NCI-H2196 (cell line): ENCODE results near the gene AGPAT2.
"Not testable (repeated sequence)": the region's sequence is repeated elsewhere in the genome, so short reads cannot be mapped to it uniquely, and the experiment has no call there.

Experiments used
- DNase-seq: peaks from one replicate; lab custom pipeline; 2025; ENCODE audit not compliant: unreplicated experiment; lab: John Stamatoyannopoulos, UW

The AGPAT2 gene

GRCh38 chr9:136646827-136647711 lies 40.2 kb downstream of the AGPAT2 start:
- no peak for DNase-seq

GRCh38 chr9:136645903-136646754 lies 41.1 kb downstream of the AGPAT2 start:
- DNase-seq: no peak

GRCh38 chr9:136645352-136645902 lies 41.8 kb downstream of the AGPAT2 start:
- no peak for DNase-seq

DNA sequence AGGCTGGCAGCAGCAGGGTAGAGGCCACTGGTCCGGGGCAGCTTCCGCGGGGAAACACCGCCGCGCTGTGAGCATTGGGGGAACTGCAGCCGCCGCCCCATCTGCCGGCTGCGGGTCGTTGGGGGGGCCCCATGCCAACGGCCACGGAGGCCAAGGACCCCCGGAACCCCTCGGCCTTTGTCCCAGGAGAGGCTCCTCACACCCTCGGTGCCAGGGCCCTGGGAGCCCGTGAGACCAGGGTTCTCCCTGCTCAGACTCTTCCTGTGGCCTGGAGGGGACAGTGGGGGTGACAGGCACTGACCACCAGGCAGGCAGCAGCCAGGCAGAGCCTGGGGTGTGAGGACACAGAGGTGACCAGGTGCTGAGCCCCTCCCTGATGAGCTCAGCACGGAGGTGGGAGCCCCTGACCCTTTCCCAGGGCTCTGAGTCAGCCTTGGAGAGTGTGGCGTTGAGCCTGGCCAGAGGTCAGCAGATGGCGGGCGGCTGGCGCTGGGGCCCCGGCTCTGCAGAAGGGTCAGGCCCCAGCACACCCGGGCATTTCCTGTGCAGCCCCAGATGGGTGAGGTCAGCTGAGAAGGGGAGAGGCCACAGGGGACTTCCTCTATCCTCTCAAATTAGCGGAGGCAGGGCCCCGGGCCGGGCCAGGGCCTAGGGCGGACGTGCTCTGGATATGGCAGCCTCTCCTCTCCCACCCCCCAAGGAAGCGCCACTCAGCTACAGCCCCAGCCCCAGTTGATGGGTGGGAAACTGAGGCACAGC lies 42.5 kb downstream of the AGPAT2 start:
- no peak for DNase-seq

GRCh38 chr9:136644343-136644592 lies 43.0 kb downstream of the AGPAT2 start:
- DNase-seq: peak; percentile 83

DNA sequence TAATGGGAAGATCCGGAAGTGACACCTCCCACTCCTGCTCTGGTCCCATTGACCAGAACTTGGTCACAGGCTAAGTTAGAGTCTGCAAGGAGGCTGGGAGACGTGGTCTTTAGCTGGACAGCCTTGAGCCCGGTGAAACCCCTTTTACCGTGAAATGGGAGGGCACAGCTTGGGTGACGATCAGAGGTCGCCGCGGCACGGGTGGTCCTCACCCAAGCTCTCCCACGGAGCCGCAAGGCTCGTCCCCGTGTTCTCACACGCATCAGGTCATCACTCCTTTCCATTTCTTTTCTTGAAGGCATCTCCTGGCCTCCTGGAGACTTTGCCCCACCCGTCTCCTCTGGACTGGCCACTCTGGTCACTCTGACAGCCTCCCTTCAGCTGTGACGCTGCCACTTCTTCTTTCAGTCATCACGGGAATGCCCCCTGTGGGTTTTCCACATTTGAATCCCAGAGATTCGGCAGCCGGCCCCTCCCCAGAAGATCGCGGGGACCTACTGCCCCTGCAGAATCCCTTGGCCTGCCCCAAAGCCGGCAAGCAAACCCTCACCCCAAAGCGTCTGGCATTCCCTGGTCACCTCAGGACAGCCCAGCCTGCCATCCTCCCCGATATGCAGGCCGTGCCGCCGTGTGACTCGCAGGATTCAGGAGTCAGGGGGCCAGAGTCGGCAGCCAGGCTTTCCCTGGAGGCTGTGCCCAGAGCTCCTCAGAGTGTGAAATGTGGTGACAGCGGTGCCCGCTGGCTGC lies 43.5 kb downstream of the AGPAT2 start:
- no peak for DNase-seq

DNA sequence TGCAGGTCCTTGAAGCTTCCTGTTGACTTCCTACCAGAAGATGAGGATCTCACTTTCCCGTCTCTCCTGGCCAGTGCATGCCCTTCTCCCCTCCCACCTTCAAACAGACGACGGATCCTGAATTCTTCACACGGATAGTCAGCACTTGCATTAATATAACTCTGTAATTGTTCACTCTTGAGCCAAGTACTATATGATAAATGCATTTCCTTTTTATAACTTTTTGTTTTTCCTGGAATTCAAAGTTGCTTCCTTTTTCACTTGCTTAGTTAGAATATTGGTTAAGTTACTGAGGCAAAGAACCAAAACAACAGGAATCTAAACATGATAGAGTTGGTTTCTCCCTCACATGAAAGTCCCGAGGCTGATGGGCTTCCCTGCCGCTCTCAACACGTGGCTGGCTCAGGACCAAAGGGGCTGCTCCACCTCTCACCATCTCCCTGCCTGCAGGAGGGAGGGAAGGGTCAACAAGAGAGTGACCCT lies 44.8 kb downstream of the AGPAT2 start:
- DNase-seq: no peak

DNA sequence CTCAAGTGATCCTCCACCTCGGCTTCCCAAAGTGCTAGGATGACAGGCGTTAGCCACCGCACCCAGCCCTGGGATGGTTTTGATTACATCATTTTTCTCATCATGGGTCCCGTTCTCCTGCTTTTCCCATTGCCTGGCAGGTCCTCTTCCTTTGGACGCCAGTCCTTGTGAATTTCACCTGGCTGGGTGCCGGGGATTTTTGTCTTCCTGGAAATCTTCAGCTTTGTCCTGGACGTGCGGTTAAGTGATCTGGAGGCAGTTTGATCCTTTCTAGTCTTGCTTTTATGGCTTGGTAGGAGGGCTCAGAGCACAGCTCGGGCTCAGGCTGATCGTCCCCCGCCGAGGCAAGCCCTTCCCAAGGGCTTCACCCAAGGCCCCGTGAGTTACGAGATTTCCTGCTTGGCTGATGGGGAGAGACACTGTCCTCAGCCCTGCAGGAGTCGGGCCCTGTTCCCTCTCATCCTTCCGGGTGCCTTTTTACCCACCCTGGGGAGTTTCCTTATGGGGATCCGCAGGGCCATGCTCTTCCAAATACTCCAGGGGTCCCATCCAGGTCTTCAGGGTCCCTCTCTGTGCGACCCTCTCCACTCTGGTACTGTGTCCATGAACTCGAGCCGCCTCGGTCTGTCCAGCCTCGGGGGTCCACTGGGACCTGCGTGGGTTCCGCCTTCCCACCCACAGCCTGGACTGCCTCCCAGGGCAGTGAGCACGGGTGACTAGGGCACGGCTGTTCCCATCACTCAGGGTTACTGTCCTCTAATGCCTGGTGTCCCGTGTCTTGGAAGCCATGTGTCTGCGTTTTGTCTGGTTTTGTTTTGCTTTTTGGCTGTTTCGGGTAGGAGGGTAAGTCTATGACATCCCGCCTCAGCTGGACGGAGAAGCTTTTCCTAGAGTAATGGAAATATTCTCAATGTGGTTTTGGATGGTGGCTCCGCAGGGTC lies 46.8 kb downstream of the AGPAT2 start:
- DNase-seq: no peak

- no peak for DNase-seq
These were observed 52.4 kb downstream of the AGPAT2 start for GRCh38 chr9:136634904-136635303.

- not testable (repeated sequence) for DNase-seq
These were observed 54.7 kb downstream of the AGPAT2 start for GRCh38 chr9:136632491-136633106.

- DNase-seq: not testable (repeated sequence)
These were observed 55.2 kb downstream of the AGPAT2 start for GRCh38 chr9:136632072-136632471.

DNA sequence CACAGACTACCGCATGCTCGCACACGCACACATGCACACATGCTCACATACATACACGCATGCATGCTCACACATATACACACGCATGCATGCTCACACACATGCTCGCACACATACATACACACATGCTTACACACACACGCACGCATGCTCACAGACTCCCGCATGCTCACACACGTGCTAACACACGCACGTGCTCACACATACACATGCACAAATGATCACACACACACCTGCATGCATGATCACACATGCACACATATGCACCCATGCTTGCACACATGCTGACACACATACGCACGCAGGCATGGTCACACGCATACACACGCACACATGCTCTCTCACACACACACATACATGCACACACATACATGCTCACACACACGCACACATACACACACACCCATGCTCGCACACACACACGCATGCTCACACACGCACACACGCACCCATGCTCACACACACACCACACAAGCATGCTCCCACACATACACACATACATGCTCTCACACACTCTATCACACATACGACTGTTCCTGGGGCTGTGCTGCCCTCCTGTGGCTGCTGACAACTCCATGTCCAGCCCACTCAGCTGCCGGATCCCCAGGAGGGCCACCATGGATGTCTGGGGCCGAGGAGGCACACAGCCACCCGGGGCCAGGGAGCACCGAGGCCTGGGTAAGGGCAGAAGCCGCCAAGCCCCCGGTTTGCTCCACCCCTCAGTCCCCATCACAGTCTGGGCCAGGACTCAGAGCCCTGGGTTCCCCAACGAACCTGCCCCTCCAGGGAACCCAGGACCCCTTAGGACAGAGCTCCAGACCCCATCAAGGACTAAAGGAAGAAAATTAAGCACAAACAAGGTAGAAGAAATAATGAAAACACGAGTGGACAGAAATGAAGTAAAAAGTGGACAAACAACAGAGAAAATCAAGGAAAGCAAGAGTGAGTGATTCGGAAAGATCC lies 55.9 kb downstream of the AGPAT2 start:
- DNase-seq: peak; percentile 72

- no peak for DNase-seq
These were observed 56.6 kb downstream of the AGPAT2 start for GRCh38 chr9:136630662-136630992.

DNA sequence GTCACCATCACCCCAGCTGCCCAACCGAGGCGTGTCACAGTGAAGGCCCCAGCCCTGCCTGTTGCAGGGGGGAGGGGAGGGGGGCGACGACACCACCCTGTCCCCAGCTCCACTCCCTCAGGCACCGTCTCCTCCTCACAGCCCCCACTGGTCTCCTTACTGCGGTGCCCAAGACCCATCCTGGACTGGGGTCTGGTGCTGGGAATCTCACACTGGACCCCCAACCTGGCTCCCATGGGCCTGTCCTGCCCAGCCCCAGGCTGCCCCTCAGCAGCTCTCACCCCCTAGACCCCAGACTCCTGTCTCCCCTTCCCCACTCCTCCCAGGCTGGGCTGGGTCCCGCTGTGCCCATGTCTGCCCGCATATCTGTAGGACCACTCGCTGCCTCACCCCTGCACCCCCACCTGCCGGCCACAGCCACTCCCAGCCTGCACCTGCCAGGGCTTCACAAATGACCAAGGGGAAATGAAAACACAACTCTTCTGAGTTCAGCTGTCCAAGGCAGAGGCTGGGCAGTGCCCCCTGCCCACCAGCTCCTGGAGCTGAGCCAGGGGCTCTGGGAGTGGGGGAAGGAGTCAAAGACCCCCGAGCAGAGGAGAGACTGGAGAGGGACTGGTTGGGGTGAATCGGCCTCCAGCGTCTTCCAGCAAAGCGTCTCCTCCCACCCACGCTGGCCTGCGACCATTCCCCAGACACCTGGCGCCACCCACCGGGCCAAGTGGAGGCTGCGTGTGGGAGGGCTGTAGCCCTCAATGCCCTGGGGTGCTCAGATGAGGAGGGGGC lies 57.2 kb downstream of the AGPAT2 start:
- peak; percentile 63 for DNase-seq

DNA sequence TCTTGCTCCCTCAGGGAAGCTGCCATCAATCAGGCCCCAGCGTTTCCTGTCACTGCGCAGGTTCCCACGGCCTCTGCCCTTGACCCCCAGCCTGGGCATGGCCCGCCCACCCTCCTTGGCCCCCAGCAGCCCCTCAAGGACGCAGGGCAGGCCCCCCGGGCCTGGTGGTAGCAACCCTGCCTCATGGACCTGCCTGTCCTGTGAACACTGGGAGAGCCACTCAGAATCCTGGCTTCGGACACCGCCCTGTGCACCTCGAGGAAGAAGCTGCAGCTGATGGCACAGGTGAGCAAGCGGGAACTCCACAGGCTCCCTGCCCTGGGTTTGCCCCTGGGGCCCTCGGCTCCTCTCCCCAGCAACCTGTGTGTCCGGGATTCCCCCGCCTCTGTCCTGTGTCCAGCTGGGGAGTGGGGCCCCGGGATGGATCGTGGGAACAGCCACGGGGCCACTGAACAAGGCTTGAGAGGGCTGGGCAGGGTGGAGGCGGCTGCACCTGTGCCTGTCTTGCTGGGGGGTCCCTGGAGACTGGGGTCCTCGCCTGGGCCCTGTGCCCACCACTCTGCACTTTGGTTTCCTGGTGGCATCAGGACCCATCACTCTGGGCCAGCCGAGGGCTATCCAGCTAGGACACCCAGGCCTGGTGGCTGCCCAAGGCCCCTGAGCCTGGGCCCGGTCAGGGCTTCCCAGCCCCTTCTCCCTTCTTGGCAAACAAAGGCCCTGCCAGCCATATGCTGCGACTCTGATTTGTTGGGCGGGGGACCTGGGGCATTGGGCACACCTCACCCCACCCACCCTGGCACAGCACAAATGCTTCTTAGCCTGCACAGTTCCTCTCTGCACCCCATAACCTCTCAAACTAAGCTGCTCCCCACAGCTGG lies 58.0 kb downstream of the AGPAT2 start:
- no peak for DNase-seq

DNA sequence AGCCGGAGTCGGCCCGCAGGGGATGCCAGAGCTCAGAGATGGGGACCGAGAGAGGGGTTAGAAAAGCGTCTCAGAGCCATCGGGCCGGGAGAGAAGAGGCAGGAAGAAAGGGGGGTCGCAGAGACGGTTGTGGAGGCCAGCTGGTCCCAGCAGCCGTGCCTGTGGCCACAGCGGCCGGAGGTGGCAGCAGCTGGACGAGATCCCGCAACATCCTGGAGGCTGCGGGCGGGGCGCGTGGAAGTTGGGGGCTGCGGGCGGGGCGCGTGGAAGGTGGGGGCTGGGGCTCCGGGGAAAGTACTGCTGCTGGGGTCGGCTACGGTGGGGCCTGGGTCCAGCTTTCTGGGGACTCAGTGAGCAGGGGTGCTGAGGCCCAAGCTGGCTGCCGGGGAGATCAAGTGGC lies 59.0 kb downstream of the AGPAT2 start:
- DNase-seq: no peak
